Esophagus squamous epithelium (tissue), 5 donors: ENCODE measurements around the gene TKTL1. TPM values are rescaled to one million over a fixed set of nuclear protein-coding genes. Genes with fewer than 3 reads are reported as not detected.

Experiments used
- DNase-seq: peaks from one replicate; lab custom pipeline; 2025; lab: John Stamatoyannopoulos, UW
- H3K27ac ChIP-seq, 4 donors: fragments of 200-600 bp; sonication (generic); one replicate each; pipeline ENCODE4 v1.5.1; 2016 to 2019; ENCODE audit warnings: mild to moderate bottlenecking in 1 of 4
- H3K27me3 ChIP-seq, 4 donors: fragments of 200-600 bp; sonication (generic); 1 replicate in 3 of 4; 2 replicates in 1 of 4; pipeline versions ENCODE4 v1.5.1 to v1.6.0; 2017 to 2021; ENCODE audit warnings: antibody characterized with exemption in 1 of 4
- H3K36me3 ChIP-seq, 3 donors: fragments of 200-600 bp; sonication (generic); one replicate each; pipeline ENCODE4 v1.5.1; 2016 to 2019
- H3K4me1 ChIP-seq, 3 donors: fragments of 200-600 bp; sonication (generic); one replicate each; pipeline ENCODE4 v1.5.1; 2017 to 2019
- H3K4me3 ChIP-seq, 4 donors: fragments of 200-600 bp; sonication (generic); 1 replicate in 3 of 4; 2 replicates in 1 of 4; pipeline ENCODE4 v1.5.1; 2016 to 2019; ENCODE audit warnings: mild to moderate bottlenecking in 2 of 4, moderate library complexity in 1 of 4
- H3K9me3 ChIP-seq, 3 donors: fragments of 200-600 bp; sonication (generic); one replicate each; pipeline ENCODE4 v1.5.1; 2016 to 2019
- CTCF ChIP-seq, 6 experiments: fragments of 450-650 bp in 4 of 6; fragments of 200-600 bp in 2 of 6; sonication (generic) in 2 of 6; IDR thresholded peaks; one replicate each; pipeline ENCODE4 v1.5.1; 2016 to 2019; ENCODE audit warnings: antibody characterized with exemption in 6 of 6, mild to moderate bottlenecking in 4 of 6, moderate library complexity in 4 of 6
- POLR2A ChIP-seq, 4 donors: fragments of 450-650 bp; IDR thresholded peaks; one replicate each; pipeline ENCODE4 v1.6.1; 2017; ENCODE audit warnings: antibody characterized with exemption in 4 of 4, mild to moderate bottlenecking in 4 of 4, moderate library complexity in 3 of 4
- WGBS, 2 donors: methylation state at CpG; one replicate each; pipeline ENCODE4 v1.1.5; 2018; 5-methylcytosine and 5-hydroxymethylcytosine counted together
- intact Hi-C: fragments of 100-400 bp; cut with DNase I; formaldehyde crosslinking; loops from one replicate; pipeline ENCODE4 v1.15.0; 2022
- total RNA-seq, 4 donors: library from RNA; depleted of rRNA; stranded (reverse); fragments of >200 nt; gene quantifications; one replicate each; pipeline ENCODE4 v1.1.0, GENCODE V29; 2016
- donor health status: DM: yes; HTN: yes; CAD: no.

Gene TKTL1
- total RNA-seq, 4 donors from 2014 or later: not detected

DNA sequence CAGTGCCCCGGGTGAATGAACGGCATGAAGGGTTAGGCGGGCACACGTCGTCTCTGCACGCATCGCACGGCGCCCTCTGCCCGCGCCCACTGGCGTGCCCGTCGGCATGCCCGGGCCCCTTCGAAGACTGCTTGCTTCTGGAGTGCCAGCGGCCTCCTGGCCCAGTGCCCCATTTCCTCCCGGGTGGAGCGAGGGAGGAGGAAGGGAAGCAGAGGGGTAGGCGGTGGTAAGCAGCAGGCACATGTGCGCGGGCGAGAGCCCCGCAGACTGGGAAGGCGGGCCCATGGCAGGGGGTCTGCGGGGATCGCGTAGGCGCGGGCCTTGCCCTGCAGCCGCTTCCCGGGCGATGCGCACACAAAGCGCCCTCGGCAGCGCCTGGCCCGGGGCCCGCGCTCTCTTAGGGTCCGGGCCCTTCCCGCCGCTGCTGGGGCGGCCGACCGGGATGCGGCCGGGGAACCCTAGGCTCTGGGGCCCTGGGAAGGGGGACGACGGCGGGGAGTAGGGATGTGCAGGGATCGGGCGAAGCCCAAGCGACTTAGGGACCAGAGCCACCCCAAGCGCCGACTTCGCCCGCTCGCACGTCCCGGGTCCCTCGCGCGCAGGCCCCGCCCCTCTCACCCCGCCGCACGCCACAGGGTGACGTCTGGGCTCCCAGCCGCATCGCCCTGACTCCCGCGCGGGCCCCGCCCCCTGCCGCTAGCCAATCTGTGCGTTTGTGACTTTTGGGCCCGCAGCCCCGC is 82.6 kb downstream of the TKTL1 start:
- H3K27me3 ChIP-seq: no peaks in the 10 kb centered on the region
- peak overlapping the region; percentile 40 to 79 (median 54) for H3K4me3 ChIP-seq
- no peaks in the 10 kb centered on the region for H3K9me3 ChIP-seq
- peaks cover 0 to 17% (median 0%) of the 10 kb centered on the region in 3 donors for H3K36me3 ChIP-seq
- TF ChIP-seq CTCF (IDR thresholded peaks at IDR 0.05) (no peak), POLR2A (IDR thresholded peaks at IDR 0.05) (peak in 3 of 4 donors; percentile 63 to 95 (median 83))
- H3K4me1 ChIP-seq: peaks cover 6 to 46% (median 10%) of the 10 kb centered on the region in 3 donors
- peak overlapping the region; percentile 92 to 99 (median 96) for H3K27ac ChIP-seq
- 64% methylated on average over 11 of the region's 79 CpGs; no CpG with 5 or more reads in 1 of the 2 donors for WGBS, 2 donors
- intact Hi-C loops: no loop called here
- DNase-seq: no peak

- peak; percentile 95 for DNase-seq
- peak within 1 kb of the TSS; percentile 59 to 85 (median 76) for H3K4me3 ChIP-seq
- H3K27me3 ChIP-seq: no peaks in the 10 kb centered on the region
- no peaks in the 10 kb centered on the region for H3K9me3 ChIP-seq
- 53% methylated on average over 55 of the region's 103 CpGs; no CpG with 5 or more reads in 1 of the 2 donors for WGBS, 2 donors
- peaks cover 0 to 17% (median 0%) of the 10 kb centered on the region in 3 donors for H3K36me3 ChIP-seq
- H3K4me1 ChIP-seq: peaks cover 6 to 41% (median 10%) of the 10 kb centered on the region in 3 donors
- intact Hi-C loops: no loop called here
- H3K27ac ChIP-seq: peak within 1 kb of the TSS; percentile 95 to 99 (median 97)
- TF ChIP-seq POLR2A (IDR thresholded peaks at IDR 0.05): peak in 2 of 4 donors; percentile 74 to 94
- TF ChIP-seq CTCF (IDR thresholded peaks at IDR 0.05): peak in 1 of 6 experiments; percentile 5
These were observed 83.4 kb downstream of the TKTL1 start, which contains the start of gene EMD for GRCh38 chrX:154378799-154379568. Gene EMD (plus strand): TSS chrX:154379295. CDS start chrX:154379485, 190 bp downstream.

DNA sequence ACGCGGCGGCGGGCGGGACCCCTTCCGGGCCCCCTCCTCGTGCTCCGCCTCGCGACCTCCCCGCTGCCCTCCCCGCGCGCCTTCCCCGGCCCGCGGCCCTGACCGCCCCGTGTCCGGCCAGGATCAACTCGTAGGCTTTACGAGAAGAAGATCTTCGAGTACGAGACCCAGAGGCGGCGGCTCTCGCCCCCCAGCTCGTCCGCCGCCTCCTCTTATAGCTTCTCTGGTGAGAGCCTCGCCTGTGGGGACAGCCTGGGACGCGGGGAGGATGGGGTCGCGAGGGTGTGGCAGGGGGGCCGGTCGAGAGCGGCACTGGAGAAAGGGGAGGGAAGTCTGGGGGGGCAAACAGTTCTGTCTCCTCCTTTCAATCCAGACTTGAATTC is 84.0 kb downstream of the TKTL1 start:
- Histone ChIP-seq H3K4me1 (peaks cover 9 to 42% (median 10%) of the 10 kb centered on the region in 3 donors), H3K9me3 (no peaks in the 10 kb centered on the region), H3K27ac (peak overlapping the region; percentile 94 to 99 (median 97)), H3K4me3 (peak overlapping the region; percentile 59 to 85 (median 76)), H3K27me3 (no peaks in the 10 kb centered on the region), H3K36me3 (peaks cover 0 to 17% (median 0%) of the 10 kb centered on the region in 3 donors)
- TF ChIP-seq CTCF (IDR thresholded peaks at IDR 0.05): no peak
- no peak for TF ChIP-seq POLR2A (IDR thresholded peaks at IDR 0.05)
- no peak for DNase-seq
- intact Hi-C loops: no loop called here
- WGBS, 2 donors: 38% methylated on average over 11 of the region's 38 CpGs; no CpG with 5 or more reads in 1 of the 2 donors

Other genes starting within 250 kb of the TKTL1 start
- 10 to 100 TPM; 17.7 to 38.7 (median 25.4) TPM for gene MECP2, start 198.1 kb upstream of the TKTL1 start, total RNA-seq
- not detected for gene OPN1LW, start 151.6 kb upstream of the TKTL1 start, total RNA-seq
- not detected for gene OPN1MW, start 113.2 kb upstream of the TKTL1 start, total RNA-seq
- not detected for gene OPN1MW2, start 76.0 kb upstream of the TKTL1 start, total RNA-seq
- not detected for gene OPN1MW3, start 38.2 kb upstream of the TKTL1 start, total RNA-seq
- not detected for gene TEX28, start 671 bp upstream of the TKTL1 start, total RNA-seq
- 1,000 to 10,000 TPM in 1 of 4 donors, 100 to 1,000 TPM in 3; 290 to 1,242 (median 582) TPM for gene FLNA, start 78.8 kb downstream of the TKTL1 start, total RNA-seq
- gene EMD, start 83.5 kb downstream of the TKTL1 start, total RNA-seq: 10 to 100 TPM; 12.7 to 50.1 (median 40.2) TPM
- gene RPL10, start 102.6 kb downstream of the TKTL1 start, total RNA-seq: 1,000 to 10,000 TPM; 2,607 to 8,937 (median 4,770) TPM
- gene DNASE1L1, start 113.5 kb downstream of the TKTL1 start, total RNA-seq: 10 to 100 TPM; 21.7 to 41.4 (median 32.1) TPM
- 10 to 100 TPM; 16.3 to 37.4 (median 31.4) TPM for gene TAFAZZIN, start 115.7 kb downstream of the TKTL1 start, total RNA-seq
- gene ATP6AP1, start 132.9 kb downstream of the TKTL1 start, total RNA-seq: 10 to 100 TPM; 28.5 to 83.8 (median 37.2) TPM
- 10 to 100 TPM; 35.2 to 82.6 (median 35.6) TPM for gene GDI1, start 141.4 kb downstream of the TKTL1 start, total RNA-seq
- 10 to 100 TPM; 15.9 to 27.3 (median 19.6) TPM for gene FAM50A, start 148.3 kb downstream of the TKTL1 start, total RNA-seq
- gene PLXNA3, start 162.5 kb downstream of the TKTL1 start, total RNA-seq: 1 to 10 TPM; 4.4 to 5.9 (median 5.4) TPM
- 10 to 100 TPM; 18.2 to 44.3 (median 21.9) TPM for gene LAGE3, start 183.5 kb downstream of the TKTL1 start, total RNA-seq
- 10 to 100 TPM; 32.9 to 41.1 (median 38.2) TPM for gene UBL4A, start 190.8 kb downstream of the TKTL1 start, total RNA-seq
- gene SLC10A3, start 194.8 kb downstream of the TKTL1 start, total RNA-seq: 10 to 100 TPM; 26.1 to 38.5 (median 29.5) TPM
- 10 to 100 TPM; 30.5 to 50.8 (median 40.9) TPM for gene FAM3A, start 220.4 kb downstream of the TKTL1 start, total RNA-seq